ELF-1 (cell line): Measurements from ENCODE around the gene TNP1.
A peak's percentile ranks its signal among the peaks of the same experiment; 100 is the strongest.

Source experiments
- DNase-seq: peaks from one replicate; pipeline ENCODE4 v3.0.0-alpha.2; 2016; ENCODE audit warnings: low read depth, low spot score

Gene TNP1, protein sequence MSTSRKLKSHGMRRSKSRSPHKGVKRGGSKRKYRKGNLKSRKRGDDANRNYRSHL

DNA sequence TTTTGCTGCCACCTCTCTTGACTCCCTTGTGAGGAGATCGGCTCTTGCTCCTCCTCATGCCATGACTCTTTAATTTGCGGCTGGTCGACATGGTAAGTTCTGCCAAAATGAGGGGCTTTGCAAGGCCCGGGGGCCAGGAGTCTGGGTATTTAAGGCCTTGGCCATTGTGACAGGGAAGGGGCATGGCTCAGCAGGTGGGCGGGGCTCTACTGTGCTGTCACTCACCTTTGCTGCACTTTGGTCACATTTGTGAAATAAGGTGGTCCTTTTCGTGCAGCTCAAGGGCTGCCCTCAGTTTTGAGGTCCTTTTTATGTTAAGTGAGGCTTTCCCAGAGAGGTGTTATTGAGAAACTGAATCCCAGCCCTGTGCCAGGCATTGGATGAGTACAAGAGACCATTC is at the start of gene TNP1:
Gene TNP1 (minus strand): TSS at position 121 of the 400 bp plus-strand sequence. CDS start 30 bp downstream, at position 91.
- no peak for DNase-seq

- DNase-seq, result no peak
These were observed 48.4 kb upstream of the TNP1 start for GRCh38 chr2:216908300-216908699.

GRCh38 chr2:216905649-216906329 is 45.9 kb upstream of the TNP1 start:
- DNase-seq, result no peak

DNA sequence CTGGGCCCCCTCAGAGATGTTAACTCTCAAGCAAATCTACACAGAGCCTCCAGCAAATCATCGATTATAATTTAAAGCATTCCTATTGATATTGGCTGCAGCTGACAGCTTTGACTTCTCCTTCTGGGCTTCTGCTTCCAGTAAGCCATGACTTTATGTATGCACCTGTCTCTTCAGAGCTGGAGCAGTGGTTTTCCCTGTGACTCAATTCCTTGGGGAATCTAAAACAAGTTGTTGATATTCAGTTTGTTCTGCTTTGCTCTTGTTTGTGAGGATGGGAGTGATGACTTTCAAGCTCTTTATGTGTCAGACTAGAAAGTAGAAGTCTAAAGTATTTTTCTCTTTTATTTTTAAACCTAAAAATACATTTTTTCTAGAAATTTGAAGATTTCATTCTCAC is 45.1 kb upstream of the TNP1 start:
- DNase-seq, result no peak

GRCh38 chr2:216904554-216904953 is 44.7 kb upstream of the TNP1 start:
- DNase-seq, result no peak

GRCh38 chr2:216903470-216903869 is 43.6 kb upstream of the TNP1 start:
- DNase-seq, result no peak

GRCh38 chr2:216901273-216901672 is 41.4 kb upstream of the TNP1 start:
- no peak for DNase-seq

- DNase-seq, result no peak
These were observed 40.5 kb upstream of the TNP1 start for GRCh38 chr2:216900406-216900805.

DNA sequence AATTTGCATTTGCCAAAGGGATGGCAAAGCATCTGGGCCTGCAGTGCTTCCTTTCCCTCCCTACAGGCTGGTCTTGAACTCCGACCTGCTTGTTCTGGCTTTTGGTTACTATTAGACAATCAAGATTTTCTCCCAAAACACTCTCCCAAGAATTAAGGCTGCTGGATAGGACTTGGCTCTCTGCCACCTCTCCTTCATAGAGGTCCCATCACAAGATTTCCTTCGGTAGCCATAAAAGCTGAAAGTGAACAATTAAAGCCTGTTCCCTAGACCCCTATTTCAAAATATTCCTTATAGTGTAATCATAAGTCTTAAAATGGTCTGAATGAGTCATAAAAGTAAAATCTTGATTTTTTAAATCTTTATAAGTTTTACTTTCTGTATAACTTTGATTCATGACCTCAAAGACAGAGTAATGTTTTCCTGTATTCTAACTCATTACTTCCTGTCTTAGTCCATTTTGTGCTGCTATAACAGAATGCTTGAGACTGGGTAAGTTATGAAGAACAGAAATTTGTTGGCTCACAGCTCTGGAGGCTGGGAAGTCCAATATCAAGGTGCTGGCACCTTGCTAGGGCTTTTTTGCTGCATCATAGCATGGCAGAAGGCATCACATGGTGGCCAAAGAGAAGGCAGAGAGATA is 37.8 kb upstream of the TNP1 start:
- no peak for DNase-seq

- DNase-seq, result no peak
These were observed 30.3 kb upstream of the TNP1 start for GRCh38 chr2:216890138-216890537.

DNA sequence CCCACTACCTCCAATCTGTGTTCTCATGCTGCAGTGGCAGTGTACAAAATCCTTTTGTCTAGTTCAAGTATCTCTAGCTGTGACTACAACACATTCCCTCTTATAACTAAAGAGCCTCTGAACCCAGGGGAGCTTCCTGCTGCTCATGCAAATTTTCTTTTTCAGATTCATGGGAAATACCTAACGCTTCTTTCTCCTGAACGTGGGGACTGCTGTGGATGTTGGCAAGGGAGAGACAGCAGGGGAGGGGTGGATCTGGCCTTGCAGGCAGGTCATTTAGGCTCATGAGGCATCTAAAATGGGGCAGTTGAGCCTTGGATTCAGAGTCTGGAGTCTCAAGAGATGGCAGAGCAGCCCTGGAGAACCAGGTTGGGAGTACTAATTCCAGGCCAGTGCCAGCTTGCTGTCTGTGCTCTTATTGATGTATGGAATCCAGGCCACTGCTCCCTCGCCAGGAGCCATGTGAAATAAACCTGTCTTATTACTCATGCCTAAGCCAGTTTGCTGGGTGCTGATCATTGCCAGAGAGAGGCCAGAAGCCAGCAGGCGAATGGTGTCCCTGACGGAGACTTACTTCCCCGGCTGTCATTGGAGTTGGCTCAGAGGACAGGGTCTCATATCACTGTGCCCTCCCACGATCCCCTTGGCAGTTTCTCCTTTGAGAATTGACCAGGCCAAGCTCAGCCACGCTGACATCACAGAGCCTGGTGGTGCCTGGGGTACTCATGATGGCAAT is 29.2 kb upstream of the TNP1 start:
- DNase-seq, result peak; percentile 15

DNA sequence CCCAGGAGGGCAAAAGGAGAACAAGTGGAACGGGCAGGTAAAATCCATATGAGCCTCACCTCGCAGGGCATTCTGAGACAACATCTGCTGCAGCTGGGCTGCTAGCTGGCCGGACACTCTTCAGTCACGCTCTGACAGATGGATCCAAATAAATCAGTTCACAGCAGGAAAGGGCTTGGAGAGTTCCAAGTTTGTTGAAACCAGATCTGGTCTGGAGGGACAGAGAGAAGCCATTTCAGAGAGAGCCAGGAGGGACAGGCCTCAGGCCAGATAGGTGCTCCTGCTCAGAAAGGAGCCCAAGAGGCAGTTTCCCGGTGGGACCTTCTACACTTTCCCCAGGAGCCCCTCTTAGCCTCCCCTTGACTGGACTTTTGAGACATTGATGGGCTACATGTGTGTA is 28.2 kb upstream of the TNP1 start:
- no peak for DNase-seq

DNA sequence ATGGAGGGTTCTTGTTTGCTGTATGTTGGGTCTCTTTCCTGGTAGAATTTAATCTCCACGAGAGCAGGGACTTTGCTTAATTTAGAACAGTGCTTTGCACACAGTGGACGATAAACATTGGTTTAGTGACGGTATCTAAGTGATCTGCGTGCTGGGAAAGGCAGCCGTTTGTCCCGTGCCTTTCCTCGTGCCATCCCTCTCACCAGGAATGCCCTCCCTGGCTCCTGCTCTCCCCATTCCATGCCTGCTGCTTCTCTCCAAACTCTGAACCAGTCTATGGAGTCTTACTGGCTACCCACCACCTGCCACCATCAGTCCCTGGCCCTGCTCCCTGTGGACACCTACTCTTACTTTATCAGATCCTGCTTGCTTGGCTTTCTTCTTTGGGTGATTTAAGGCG is 27.3 kb upstream of the TNP1 start:
- DNase-seq, result no peak

GRCh38 chr2:216885117-216885553 is 25.3 kb upstream of the TNP1 start:
- DNase-seq, result no peak

DNA sequence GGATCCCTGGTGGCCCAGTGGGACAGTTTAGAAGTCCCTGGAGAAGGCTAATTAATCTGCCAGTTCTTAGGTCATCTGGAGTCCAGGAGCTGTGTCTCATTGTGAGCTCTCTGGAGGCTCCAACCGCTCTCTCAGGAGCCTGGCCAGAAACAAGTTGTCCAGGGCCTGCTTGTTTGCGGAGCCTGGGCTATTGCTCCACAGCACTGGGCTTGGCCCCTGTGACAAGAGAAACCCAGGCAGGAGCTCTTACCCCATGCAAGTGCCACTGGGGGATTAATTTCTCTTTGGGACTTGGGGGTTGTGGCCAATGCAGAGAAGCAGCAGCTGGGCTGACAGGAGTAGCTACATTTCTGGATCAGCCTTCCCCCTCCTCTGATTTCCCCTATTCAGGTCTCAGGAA is 24.5 kb upstream of the TNP1 start:
- no peak for DNase-seq

GRCh38 chr2:216882876-216883275 is 23.0 kb upstream of the TNP1 start:
- no peak for DNase-seq

DNA sequence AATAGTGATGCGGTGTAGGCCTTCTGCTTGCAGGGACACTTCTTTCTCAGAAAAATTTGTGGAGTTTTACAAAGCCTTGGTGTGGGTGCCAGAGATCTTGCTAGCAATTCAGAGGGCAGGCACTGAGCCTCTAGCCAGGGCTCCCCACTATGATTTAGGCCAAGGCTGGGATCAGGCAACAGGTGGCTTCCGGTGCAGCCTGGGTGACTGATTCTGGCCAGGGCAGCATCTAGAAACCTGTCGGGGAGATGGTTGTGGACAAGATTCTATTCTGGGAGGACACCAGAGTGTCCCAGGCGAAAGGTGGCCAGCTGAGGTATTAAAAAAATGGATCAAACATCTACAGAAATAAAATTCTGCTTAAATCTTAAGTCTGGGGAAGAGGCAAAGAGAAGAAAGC is 21.5 kb upstream of the TNP1 start:
- no peak for DNase-seq

DNA sequence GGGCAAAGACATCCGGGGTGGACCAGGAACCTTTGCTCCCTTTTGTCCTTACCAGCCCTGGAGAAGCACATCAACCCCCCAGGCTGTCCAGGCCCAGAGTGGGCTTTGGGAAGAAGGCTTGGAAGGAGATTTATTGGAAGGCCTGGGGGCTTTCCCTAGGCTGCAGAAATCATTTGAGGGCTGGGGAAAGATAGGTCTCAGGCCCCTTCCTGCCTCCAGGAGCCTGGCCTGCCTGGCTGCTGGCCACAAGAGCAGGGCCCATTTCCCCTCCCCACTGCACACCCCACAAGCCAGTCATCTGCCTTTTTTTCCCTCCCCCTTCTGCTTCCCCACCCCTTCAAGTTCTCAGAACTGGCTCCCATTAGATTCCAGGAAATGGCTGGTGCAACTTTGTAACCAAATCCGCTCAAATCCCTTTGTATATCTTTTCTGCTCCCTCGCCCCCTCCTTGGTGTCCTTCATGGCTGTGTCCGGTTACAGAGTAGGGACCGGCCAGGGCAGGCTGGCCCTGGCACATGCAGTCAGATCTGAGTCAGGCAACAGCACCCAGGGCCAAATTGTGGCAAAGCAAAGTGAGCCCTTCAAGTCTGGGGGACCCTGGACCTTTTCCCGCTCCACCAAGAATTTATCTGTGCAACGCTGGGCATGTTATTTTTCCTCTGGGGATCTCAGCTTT is 20.8 kb upstream of the TNP1 start:
- peak; percentile 40 for DNase-seq

GRCh38 chr2:216879727-216880508 is 20.1 kb upstream of the TNP1 start:
- no peak for DNase-seq

DNA sequence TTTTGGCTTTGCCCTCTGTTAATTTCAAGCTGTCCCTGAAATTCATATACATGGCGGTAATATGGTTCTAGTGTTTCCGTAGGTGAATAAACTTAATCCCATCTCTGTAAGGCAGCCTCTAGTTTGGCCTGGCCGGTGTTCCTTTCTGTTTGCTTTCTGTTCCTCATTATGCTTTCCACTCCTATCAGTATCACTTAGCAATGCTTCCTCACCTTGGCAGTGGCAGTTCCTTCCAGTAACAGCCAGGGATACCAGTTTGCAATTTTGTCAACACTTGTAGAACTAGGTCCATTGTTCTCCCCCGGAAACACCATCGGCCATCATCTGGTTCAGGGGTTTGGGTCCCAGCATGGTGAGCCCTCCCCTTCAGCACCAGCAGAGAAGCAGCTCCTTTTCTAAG is 18.2 kb upstream of the TNP1 start:
- DNase-seq, result no peak

DNA sequence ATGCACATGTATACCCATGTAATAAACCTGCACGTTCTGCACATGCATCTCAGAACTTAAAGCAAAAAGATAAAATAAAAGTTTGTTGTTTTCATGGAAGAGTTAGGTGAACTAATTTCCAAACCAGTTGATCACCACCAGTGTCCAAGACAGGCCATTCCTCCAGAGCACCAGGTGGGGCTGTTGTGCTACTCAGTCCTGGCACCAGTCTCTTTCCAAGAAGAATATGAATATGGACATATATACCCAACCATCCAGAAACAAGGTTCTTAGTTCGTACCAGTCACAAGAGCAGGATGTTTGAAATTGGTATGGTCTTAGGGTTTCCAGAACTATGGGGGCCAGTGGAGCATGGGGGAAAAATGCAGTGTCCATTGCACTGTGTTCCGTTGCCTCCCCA is 17.2 kb upstream of the TNP1 start:
- no peak for DNase-seq
